NCI-H1092 treated with DMSO at 0.1 percent for 48 hours (cell line): ENCODE data around the gene FAM98C.
"Not testable (repeated sequence)": the region's sequence is repeated elsewhere in the genome, so short reads cannot be mapped to it uniquely, and the experiment has no call there.

Source experiments
- DNase-seq: peaks from one replicate; lab custom pipeline; 2025; lab: John Stamatoyannopoulos, UW

The FAM98C gene

GRCh38 chr19:38402967-38403674 lies at the start of gene FAM98C:
Gene FAM98C, plus strand, starts transcription at chr19:38403093. Its CDS starts 61 bp downstream, at chr19:38403154.
- DNase-seq, result peak; percentile 92

GRCh38 chr19:38355728-38356725 lies 46.9 kb upstream of the FAM98C start:
- no peak for DNase-seq

GRCh38 chr19:38358071-38358470 lies 44.8 kb upstream of the FAM98C start:
- no peak for DNase-seq

- no peak for DNase-seq
Measured at GRCh38 chr19:38359242-38360021, 43.5 kb upstream of the FAM98C start.

GRCh38 chr19:38360351-38360750 lies 42.5 kb upstream of the FAM98C start:
- no peak for DNase-seq

- no peak for DNase-seq
Measured at GRCh38 chr19:38360839-38361631, 41.9 kb upstream of the FAM98C start.

GRCh38 chr19:38361633-38362075 lies 41.2 kb upstream of the FAM98C start:
- peak; percentile 40 for DNase-seq

- no peak for DNase-seq
Measured at GRCh38 chr19:38362076-38362945, 40.6 kb upstream of the FAM98C start.

- not testable (repeated sequence) for DNase-seq
Measured at GRCh38 chr19:38362946-38363688, 39.8 kb upstream of the FAM98C start.

GRCh38 chr19:38367041-38367440 lies 35.9 kb upstream of the FAM98C start:
- DNase-seq, result no peak

- DNase-seq, result no peak
Measured at GRCh38 chr19:38369584-38369983, 33.3 kb upstream of the FAM98C start.

GRCh38 chr19:38370299-38370698 lies 32.6 kb upstream of the FAM98C start:
- no peak for DNase-seq

GRCh38 chr19:38371081-38371480 lies 31.8 kb upstream of the FAM98C start:
- no peak for DNase-seq

- no peak for DNase-seq
Measured at GRCh38 chr19:38373907-38374331, 29.0 kb upstream of the FAM98C start.

- DNase-seq, result peak; percentile 97
Measured at GRCh38 chr19:38374332-38375097, 28.4 kb upstream of the FAM98C start, which contains the start of gene PSMD8. Gene PSMD8, plus strand, starts transcription at chr19:38374571. Its CDS starts 31 bp downstream, at chr19:38374602.

GRCh38 chr19:38375098-38375493 lies 27.8 kb upstream of the FAM98C start:
- no peak for DNase-seq

- DNase-seq, result no peak
Measured at GRCh38 chr19:38375748-38376147, 27.1 kb upstream of the FAM98C start.

- DNase-seq, result no peak
Measured at GRCh38 chr19:38376576-38376975, 26.3 kb upstream of the FAM98C start.

GRCh38 chr19:38377052-38377451 lies 25.8 kb upstream of the FAM98C start:
- no peak for DNase-seq
